Osteoblast (primary cell): ENCODE data around the gene ELMO1. TPM values are rescaled to one million over a fixed set of nuclear protein-coding genes. Genes with fewer than 3 reads are reported as not detected.

Experiments
- DNase-seq: peaks from one replicate; pipeline ENCODE4 v3.0.0; 2011; ENCODE audit warnings: low spot score, mixed read lengths; ENCODE audit not compliant: insufficient read length; ENCODE audit errors: missing footprints
- H2AFZ ChIP-seq: 2 replicates; pipeline ENCODE4 v1.6.0; 2011; ENCODE audit warnings: mild to moderate bottlenecking, low read length
- H3K27ac ChIP-seq: 2 replicates; pipeline ENCODE4 v1.5.1; 2011; ENCODE audit warnings: mild to moderate bottlenecking, low read depth, low read length, moderate library complexity
- H3K27me3 ChIP-seq: 2 replicates; pipeline ENCODE4 v1.6.0; 2012; ENCODE audit warnings: mild to moderate bottlenecking, control low read depth, inconsistent platforms, low read length, moderate library complexity; ENCODE audit not compliant: insufficient read depth
- H3K36me3 ChIP-seq: 2 replicates; pipeline ENCODE4 v1.5.1; 2011; ENCODE audit warnings: mild to moderate bottlenecking, low read length, control low read depth, moderate library complexity; ENCODE audit not compliant: insufficient read depth
- H3K4me1 ChIP-seq: 2 replicates; pipeline ENCODE4 v1.5.1; 2011; ENCODE audit warnings: mild to moderate bottlenecking, low read length, control low read depth, moderate library complexity; ENCODE audit not compliant: insufficient read depth
- H3K4me2 ChIP-seq: 2 replicates; pipeline ENCODE4 v1.6.0; 2011; ENCODE audit warnings: mild to moderate bottlenecking, low read length; ENCODE audit not compliant: insufficient read depth
- H3K4me3 ChIP-seq: fragments of 200-600 bp; sonication (generic); 3 replicates; pipeline ENCODE4 v1.5.1; 2012; ENCODE audit warnings: mild to moderate bottlenecking, low read length, inconsistent platforms; ENCODE audit not compliant: insufficient read depth
- H3K79me2 ChIP-seq: 2 replicates; pipeline ENCODE4 v1.6.0; 2012; ENCODE audit warnings: mild to moderate bottlenecking, low read length, control low read depth, inconsistent platforms; ENCODE audit not compliant: insufficient read depth
- H3K9me3 ChIP-seq: 2 replicates; pipeline ENCODE4 v1.5.1; 2011; ENCODE audit warnings: low read depth, low read length, control low read depth
- H4K20me1 ChIP-seq: 2 replicates; pipeline ENCODE4 v1.6.0; 2012; ENCODE audit warnings: mild to moderate bottlenecking, low read length, control low read depth; ENCODE audit not compliant: insufficient read depth
- CTCF ChIP-seq: IDR thresholded peaks from 2 replicates; pipeline ENCODE4 v1.5.1; 2011; ENCODE audit warnings: mild to moderate bottlenecking, low read depth, low read length, moderate library complexity; ENCODE audit errors: extremely low read depth
- total RNA-seq: library from RNA; depleted of rRNA; stranded (reverse); fragments of >200 nt; gene quantifications from 2 replicates; pipeline ENCODE4 v1.2.3, GENCODE V29; 2012

ELMO1 gene
- total RNA-seq, 1 donor, result 2.2 TPM

- no peak overlapping the region for H3K4me2 ChIP-seq
- TF ChIP-seq CTCF, result no peak
- no peaks in the 10 kb centered on the region for H3K79me2 ChIP-seq
- no peak overlapping the region for H3K27ac ChIP-seq
- H2AFZ ChIP-seq, result no peak overlapping the region
- H3K4me3 ChIP-seq, result no peak overlapping the region
- DNase-seq, result no peak
- no peaks in the 10 kb centered on the region for H3K27me3 ChIP-seq
- H4K20me1 ChIP-seq, result no peaks in the 10 kb centered on the region
- H3K9me3 ChIP-seq, result no peaks in the 10 kb centered on the region
- H3K4me1 ChIP-seq, result no peaks in the 10 kb centered on the region
- no peaks in the 10 kb centered on the region for H3K36me3 ChIP-seq
These were observed 197.4 kb downstream of the ELMO1 start for GRCh38 chr7:37251222-37251621.

GRCh38 chr7:37249240-37249639 lies 199.4 kb downstream of the ELMO1 start:
- Histone ChIP-seq H3K4me1 (no peaks in the 10 kb centered on the region), H2AFZ (no peak overlapping the region), H3K9me3 (no peaks in the 10 kb centered on the region), H3K79me2 (no peaks in the 10 kb centered on the region), H3K4me2 (no peak overlapping the region), H3K4me3 (no peak overlapping the region), H3K27me3 (no peaks in the 10 kb centered on the region), H3K36me3 (no peaks in the 10 kb centered on the region), H4K20me1 (no peaks in the 10 kb centered on the region), H3K27ac (no peak overlapping the region)
- TF ChIP-seq CTCF, result no peak
- no peak for DNase-seq

GRCh38 chr7:37248396-37248861 lies 200.2 kb downstream of the ELMO1 start:
- TF ChIP-seq CTCF, result no peak
- H3K4me1 ChIP-seq, result no peaks in the 10 kb centered on the region
- H2AFZ ChIP-seq, result no peak overlapping the region
- no peaks in the 10 kb centered on the region for H3K9me3 ChIP-seq
- H3K27ac ChIP-seq, result no peak overlapping the region
- H3K27me3 ChIP-seq, result no peaks in the 10 kb centered on the region
- no peaks in the 10 kb centered on the region for H4K20me1 ChIP-seq
- H3K36me3 ChIP-seq, result no peaks in the 10 kb centered on the region
- no peaks in the 10 kb centered on the region for H3K79me2 ChIP-seq
- no peak for DNase-seq
- no peak overlapping the region for H3K4me2 ChIP-seq
- H3K4me3 ChIP-seq, result no peak overlapping the region

- Histone ChIP-seq H3K4me2 (no peak overlapping the region), H3K36me3 (no peaks in the 10 kb centered on the region), H3K27me3 (no peaks in the 10 kb centered on the region), H3K9me3 (no peaks in the 10 kb centered on the region), H3K27ac (no peak overlapping the region), H3K4me1 (no peaks in the 10 kb centered on the region), H2AFZ (no peak overlapping the region), H3K4me3 (no peak overlapping the region), H3K79me2 (no peaks in the 10 kb centered on the region), H4K20me1 (no peaks in the 10 kb centered on the region)
- DNase-seq, result no peak
- no peak for TF ChIP-seq CTCF
These were observed 200.8 kb downstream of the ELMO1 start for GRCh38 chr7:37247861-37248260.
